ENCODE results near the gene CLDND2.

Gene CLDND2

DNA sequence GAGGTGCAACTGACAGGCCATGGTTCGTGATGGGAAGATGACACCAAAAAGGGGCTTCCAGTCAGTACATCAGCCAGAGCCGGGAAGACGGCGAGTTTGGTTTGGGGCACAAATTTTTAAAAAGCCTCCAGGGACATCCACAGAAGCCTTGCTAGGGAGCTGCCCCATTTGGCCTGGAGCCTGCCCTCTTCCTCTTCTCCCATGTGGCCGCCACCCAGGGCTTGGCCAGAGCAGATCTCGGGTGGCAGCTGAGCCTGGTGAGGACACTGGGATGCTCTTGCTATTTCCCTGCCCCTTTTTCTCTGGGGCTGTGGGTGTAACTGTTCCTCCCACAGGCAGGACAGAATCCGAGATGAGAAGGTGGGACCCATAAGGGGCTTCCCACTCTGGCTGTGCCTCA lies 10.9 kb downstream of the CLDND2 start:
- in situ Hi-C loops (cut with MboI; ENCODE audit: low sequenced_read_pairs), result no loop called here

DNA sequence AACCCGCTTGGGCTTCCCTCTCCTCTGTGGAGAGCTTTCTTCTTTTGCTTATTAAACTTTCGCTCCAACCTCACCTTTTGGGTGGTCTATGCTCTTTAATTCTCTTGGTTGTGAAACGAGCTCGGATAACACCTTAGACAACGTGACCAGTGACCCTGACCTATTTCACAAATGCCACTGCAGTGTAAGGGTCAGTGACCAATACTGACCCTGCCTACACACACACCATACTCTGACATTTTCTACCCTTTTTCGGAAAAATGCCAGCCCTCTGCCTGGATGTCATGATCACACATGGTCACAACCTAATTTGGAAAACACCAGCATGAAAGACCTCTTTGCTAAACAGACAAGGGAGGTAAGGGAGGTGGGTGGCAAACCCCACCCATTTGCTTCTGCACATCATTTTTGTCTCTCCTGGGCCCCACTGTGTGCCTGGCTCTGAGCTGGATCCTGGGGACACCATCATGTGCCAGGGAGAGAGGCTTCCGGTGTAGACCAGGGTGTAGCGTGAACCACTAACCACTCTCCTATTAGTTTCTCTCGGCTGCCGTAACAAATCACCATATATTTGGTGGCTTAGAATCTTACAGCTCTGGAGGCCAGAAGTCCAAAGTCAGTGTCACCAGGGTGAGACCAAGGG lies 12.5 kb downstream of the CLDND2 start:
- in situ Hi-C loops (cut with MboI; ENCODE audit: low sequenced_read_pairs), result no loop called here

DNA sequence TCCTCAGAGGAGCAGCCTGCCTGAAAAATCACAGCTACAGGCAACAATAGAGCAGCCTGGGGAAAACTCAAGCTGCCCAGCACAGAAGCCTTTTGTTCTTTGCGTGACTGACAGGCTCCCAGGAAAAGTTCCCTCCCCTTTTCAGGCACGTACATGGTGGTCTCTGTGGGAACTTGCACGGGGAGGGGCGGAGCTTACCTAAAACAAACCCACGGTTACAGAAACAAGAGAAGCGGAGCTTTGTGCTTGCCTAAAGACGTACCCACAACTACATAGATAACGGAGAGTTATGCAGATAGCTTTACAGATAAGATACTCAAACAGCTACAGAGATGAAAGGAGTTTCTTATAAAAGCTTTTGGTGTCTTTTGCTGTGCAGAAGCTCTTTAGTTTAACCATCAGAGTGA lies 14.1 kb downstream of the CLDND2 start:
- in situ Hi-C loops (cut with MboI; ENCODE audit: low sequenced_read_pairs), result no loop called here

DNA sequence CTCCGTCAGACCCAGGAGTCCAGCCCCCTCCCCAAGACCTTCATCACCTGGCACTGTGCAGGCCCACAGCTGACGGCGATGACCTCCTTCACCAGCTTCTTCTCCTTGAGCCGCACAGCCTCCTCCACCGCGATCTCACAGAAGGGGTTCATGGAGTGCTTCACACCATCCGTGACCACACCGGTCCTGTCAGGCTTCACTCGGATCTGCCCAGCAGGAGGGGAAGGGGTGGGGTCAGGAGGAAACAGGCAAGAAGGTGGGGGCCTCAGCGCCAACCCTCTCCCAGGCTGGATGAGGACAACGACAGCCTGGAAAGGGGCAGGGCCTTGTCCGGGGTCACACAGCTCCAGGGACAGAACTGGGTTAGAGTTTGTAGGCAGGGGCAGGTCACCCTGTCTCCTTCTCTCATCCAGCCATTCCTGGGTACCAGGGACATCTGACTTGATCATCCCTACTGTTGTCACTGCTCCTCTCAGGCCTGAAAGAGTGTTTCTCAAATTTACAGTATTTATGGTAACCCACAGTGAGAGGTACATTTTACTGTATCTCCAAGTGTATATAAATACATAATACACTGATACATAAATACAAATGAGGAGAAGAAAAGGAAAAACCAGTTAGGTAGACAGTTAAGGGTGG lies 14.6 kb downstream of the CLDND2 start:
- in situ Hi-C loops (cut with MboI; ENCODE audit: low sequenced_read_pairs), result no loop called here

DNA sequence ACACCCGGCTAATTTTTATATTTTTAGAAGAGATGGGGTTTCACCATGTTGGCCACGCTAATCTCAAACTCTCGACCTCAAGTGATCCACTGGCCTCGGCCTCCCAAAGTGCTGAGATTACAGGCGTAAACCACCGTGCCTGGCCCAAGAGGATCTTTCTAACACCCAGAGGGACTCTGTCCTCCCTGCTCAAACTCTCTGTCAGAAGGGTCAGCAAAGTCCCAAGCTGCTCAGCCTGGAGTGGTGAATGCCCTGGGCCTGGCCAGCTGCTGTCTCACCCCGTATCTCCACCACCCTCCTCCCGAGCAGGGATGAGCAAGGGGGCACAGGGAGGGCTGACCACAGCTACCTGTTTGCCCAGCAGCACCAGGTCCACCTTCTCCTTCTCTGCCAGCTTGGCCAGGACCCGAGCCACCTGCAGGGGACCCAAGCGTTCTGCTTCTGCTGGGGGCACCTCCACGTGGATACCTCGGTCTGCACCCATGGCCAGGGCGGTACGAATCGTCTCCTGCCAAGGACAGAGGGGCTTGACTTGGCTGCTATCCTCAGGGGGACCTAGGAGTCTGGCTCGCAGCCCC lies 15.9 kb downstream of the CLDND2 start:
- in situ Hi-C loops (cut with MboI; ENCODE audit: low sequenced_read_pairs), result no loop called here

DNA sequence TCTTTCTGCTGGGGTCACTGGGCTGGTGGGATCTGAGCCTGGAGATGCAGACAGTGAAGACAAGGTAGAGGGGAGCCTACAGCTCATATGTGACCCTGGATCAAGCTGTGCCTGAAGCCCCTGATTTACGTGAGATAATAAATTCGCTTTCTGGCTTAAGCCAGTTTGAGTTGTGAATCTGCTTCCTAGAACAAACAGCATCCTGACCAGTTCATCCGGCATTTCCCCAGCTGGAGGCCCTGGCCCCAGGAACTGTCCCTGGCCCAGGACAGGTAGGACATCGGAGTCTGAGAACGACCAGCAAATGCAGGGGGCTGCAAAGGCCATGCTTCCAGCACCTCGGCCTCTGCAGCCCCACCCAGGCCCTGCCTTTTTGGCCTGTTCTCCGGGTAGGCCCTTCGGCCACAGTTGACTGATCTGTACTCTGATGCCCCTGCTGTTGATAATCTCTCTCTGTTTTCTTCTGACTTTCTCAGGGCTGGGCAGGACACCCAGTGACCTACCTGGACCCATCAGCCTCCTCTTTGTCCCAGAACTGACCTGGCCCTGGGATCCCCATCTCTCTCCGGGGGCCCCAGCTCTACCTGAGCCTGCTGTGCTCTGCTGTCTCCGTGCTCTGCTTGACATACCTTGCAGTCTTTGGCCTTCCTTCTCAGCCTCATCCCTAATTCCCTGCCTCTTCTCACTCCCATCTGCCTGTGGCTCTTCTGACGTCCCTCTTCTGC lies 17.4 kb downstream of the CLDND2 start:
- in situ Hi-C loops (cut with MboI; ENCODE audit: low sequenced_read_pairs), result no loop called here

DNA sequence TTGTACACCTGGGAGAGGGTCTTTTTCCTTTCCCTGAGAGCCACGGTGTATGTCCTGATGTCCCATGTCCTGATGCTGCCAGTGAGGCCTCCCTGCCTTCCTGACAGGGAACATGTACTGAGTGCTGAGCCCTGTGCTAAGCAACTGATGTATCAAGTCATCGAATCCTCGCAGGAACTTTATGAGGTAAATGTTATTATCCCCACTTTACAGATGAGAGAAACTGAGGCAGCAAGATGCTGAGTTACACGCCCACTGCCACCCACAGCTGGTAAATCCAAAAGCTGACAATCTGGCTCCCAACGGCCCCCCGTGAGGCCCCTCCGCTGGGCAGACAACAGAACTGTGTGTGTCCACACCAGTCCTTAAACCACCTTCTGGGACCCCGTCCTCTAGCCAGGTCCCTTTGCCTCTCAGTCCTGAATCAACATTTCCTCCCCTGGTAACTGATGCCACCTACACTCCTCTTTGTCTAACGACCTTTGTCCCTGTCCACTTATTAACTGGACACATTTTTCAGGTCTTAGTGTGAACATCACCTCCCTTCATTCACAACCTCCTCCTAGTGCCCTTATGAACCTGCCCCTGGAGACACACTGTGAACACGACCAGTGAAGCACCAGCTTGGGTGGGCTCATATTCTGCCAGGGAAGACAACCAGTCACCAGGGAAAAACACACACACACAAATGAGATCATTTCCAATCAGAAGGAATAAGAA lies 21.4 kb downstream of the CLDND2 start:
- in situ Hi-C loops (cut with MboI; ENCODE audit: low sequenced_read_pairs), result no loop called here

DNA sequence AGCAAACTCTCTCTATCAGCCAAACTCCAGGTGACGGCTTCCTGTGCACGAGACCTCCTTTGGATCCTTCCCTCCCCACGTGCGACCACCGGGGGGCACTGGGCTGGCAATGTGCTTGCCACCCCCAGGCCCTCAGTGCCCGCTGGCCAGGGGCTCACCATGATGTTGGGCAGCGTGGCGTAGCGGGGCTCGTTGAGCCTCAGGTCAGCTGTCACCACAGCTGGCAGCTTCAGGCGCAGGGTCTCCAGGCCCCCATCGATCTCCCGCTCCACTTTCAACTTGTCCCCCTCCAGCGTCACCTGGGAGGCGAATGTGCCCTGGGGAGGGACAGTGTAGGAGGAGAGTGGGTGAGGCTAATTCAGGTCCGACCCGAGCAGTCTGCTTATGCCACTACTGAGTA lies 22.1 kb downstream of the CLDND2 start:
- in situ Hi-C loops (cut with MboI; ENCODE audit: low sequenced_read_pairs), result no loop called here

DNA sequence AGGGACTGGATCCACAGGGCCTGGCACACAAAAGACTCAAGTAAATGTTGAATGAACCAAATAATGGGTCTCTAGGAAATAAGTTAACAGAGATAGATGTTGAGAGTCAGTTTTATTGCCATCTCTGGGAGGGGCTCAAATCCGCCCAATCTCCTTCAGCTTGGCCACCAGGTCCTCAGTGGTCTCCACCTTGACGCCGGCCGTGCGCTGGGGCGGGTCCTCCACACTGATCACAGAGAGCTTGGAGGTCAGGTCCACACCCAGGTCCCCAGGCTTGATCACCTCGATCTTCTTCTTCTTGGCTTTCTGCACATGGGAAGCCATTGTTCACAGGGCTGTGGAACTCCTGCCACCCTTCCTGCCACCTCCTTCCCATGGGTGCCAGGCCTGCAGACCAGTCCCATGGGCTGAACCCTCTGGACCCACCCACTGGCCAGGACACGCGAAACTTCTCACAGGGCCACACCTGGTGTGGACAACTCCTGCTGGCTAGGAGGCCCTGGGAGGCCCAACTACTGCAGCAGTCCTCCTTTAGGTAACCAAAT lies 23.7 kb downstream of the CLDND2 start:
- in situ Hi-C loops (cut with MboI; ENCODE audit: low sequenced_read_pairs), result no loop called here

DNA sequence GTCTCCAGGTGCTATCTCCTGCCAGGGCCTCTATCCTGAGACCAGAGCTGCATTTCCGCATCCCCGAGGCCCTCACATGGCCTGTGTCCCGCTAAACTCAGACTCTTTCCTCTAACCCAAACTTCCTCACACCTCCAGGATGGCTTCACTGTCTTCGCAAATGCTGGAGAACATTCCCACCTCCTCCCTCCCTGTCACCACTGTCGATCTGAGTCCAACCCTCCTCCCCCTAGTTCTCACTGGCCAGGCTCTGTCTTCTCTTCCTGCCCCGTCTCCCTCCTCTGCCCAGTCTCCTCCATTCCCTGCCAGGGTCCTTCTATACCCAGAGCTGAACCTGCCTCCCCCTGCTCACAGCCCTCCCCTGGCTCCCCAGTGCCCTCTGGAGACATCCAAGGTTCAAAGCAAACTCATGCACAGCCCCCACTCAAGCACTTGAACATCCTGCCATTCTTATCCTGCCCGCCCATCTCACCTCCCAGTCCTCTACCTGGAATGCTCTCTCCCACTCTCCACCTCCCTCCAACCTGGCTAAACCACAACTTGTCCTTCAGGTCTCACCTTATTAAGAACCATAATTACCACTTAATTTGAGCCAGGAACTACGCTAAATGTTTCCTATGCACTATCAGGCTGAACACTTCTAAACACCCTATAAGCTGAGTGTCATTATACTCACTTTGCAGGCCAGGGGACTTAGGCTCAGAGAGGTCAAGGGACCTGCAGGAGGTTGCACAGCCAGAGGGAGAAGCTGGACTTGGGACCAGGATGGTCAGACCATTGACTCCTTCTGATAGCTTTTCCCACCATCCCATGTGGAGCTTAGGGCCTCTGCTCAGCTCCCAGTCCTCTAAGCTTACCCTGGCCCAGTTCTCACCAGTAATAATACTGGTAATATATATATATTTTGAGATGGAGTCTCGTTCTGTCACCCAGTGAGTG lies 25.9 kb downstream of the CLDND2 start:
- in situ Hi-C loops (cut with MboI; ENCODE audit: low sequenced_read_pairs), result no loop called here

DNA sequence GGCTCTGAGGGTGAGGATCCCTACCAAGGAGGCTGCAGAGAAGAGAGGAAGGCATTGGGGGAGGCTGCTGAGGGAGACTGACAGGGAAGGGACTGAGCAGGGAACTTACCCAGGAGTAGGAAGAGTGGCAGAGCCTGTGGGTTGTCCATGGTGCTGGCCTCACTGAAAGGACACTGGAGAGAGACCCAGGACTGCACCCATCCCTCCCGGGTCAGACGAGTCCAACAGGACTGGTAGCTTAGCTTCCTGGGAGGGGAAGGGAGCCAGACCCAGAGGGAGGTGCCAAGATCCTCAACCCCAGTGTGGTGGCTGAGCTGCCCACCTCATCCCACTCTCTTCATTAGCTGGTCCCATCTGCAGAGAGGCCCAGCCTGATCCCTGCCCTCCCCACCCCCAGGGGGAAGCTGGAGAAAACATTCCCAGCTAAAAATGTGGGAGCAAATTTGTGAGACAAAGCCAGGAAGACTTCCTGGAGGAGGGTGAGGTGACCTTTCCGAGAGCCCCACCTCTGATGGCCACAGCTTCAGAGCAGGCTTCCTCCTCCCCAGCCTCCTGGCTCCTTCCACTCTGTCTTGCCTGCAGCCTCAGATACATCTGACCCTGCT lies 26.7 kb downstream of the CLDND2 start, which contains the start of gene VSIG10L:
TSS of gene VSIG10L (minus strand) at position 164 of the 605 bp plus-strand sequence. CDS start at position 149, 15 bp downstream.
- in situ Hi-C loops (cut with MboI; ENCODE audit: low sequenced_read_pairs), result no loop called here

DNA sequence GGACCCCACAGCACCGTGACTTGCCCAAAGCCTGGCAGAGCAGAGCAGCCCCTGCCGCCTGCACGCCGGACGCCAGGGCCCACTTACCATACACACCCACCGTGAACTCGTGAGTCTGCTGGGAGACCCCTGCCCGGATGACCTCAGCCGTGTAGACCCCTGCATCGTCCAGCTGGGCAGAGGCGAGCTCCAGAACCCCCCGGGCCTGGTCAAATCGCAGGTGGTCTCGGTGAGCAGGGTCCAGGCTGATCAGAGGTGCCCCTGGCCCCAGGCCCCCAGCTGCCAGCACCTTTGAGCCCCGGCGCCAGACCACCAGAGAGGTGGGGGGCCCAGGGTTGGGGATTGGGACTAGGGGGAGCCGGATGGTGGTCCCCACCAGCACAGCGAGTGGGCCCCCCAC lies 27.7 kb downstream of the CLDND2 start:
- in situ Hi-C loops (cut with MboI; ENCODE audit: low sequenced_read_pairs), result no loop called here

DNA sequence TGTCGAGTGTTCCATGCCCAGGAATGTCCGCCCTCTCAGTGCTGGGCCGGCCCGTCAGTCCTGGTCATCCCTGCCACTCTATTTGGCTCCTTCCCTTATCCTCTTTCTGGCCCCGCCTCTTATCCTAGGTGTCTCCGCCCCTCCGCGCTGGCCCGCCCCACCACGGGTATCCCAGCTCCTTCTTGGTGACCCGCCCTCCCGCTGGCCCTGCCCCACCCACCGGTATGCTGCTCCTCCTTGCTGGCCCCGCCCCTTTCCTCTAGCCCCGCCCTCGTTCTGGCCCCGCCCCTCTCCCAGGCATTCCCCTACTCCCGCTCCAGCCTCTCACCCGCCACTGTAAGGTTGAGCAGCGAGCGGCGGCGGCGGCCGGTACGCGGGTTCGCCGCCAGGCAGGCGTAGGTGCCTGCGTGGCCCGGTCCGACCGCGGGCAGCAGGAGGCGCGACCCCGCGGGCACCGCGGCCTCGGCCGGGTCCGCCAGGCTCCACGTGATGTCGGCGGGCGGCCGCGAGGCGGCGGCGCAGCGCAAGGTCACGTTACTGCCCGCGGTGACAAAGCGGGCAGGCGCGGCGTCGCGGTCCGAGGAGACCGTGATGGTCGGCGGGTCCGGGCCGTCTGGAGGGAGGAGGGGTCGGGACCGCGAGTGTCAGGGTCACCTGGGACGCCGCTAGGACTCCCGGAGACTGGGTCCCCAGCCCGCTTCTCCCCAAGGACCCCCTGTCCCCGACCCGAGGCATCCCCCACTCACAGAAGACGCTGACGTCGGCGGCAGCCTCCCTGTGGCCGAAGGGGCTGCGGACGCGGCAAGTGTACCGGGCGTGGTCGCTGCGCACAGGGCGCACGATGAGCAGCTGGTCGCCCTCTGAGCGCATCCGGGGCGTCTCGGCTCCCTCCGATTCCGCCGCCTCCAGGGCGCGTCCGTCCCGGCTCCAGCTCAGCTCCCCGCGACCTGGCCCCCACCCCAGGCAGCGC lies 28.8 kb downstream of the CLDND2 start:
- in situ Hi-C loops (cut with MboI; ENCODE audit: low sequenced_read_pairs), result no loop called here

DNA sequence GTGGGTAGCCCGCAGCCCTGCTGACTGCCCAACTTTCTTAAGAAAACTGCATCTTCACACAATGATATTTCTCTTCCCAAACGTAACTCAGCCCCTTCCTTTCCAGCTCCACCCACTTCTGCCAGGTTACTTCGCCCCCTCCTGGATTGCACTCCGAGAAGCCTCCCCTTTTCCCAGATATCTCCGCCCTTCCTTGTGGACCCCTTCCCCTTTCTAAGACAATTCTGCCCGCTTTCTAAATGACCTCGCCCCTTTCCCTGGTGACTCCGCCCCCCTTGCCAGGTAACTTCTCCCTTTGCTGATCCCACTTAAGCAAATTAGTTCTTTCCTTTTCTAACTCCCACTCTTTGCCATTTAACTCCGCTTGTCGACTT lies 29.5 kb downstream of the CLDND2 start:
- in situ Hi-C loops (cut with MboI; ENCODE audit: low sequenced_read_pairs), result no loop called here

DNA sequence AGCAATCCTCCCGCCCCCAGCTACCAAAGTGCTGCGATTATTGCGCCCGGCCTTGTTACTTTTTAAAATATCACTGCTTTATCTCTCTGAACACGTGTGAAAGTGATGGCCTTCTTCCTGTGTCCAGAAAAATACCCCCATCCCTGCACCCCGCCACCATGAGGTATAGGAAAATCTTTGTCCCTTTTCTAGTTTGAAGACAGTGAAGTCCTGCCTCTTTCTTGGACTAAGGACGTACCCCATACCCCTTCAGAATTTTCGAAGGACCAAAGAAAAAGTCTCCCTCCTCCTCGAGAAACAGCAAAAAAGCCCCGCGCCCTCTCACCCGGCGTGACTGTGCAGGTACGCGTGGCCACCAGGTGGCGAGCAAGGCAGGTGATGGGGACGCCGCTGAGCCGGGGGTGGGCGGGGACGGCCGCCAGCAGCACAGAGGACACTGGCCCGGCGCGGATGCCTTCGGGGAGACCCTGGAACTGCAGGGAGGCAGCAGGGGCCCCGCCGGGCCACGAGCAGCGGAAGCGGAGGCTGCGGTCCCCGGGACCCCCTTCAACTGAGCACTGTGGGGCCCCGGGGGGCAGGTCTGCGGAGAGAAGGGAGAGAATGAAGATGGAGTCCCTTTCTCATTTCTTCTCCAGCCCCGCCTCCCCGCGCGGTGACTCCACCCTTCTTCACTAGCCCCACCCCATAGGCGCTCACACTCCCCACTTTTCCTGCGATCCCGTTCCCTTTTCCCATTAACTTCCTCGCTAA lies 30.1 kb downstream of the CLDND2 start:
- in situ Hi-C loops (cut with MboI; ENCODE audit: low sequenced_read_pairs), result no loop called here

DNA sequence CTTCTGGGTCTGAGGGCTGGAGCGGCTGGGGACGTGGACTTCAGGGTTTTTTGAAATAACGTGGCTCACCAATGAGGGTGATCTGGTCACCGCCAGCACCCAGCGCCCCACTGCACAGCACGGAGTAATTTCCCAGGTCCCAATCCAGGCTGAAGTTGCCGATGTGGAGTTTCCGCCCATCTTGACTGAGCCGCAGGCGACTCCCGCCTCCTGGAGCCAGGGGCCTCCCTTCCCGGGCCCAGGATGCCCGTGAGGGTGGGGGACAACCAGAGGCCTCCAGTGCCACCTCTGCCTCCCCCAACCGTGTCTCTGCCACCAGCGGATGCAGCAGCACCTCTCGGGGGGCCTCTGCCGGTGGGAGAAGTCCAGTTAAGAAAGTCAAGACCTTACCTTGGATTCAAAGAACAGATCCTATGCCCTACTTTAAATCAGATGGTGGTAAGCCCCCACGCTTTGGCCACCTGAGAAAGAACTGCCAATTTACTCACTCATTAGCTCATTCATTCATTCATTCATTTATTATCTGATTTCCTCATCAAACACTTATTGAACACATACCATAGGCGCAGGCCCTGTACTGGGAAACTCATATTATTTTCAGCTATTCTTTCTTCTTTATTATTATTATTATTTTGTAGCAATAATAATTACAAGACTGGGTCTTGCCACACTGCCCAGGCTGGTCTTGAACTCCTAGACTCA lies 30.8 kb downstream of the CLDND2 start:
- in situ Hi-C loops (cut with MboI; ENCODE audit: low sequenced_read_pairs), result no loop called here
